Measurements from ENCODE around the gene AGTPBP1.

DNA sequence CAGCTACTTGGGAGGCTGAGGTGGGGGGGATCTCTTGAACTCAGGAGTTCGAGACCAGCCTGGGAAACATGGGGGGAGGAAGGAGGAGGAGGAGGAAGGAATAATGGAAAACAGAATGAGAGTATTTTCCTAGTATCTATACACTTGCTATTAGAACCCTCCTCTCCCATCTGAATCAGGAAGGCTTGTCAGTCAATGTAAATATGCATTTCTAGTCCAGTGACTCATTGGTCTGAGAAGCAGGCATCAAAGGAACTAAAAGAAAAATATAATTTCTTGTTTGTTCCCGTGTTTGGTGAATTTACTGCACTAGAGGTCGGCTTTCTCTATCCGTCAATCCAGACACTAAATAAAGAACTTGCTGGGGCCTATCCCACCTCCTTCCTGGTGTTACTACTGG is 88.6 kb downstream of the AGTPBP1 start:
- no peak for TF ChIP-seq EZH2 (IDR thresholded peaks at IDR 0.05; ENCODE audit: borderline replicate concordance, low read depth, low read length, severe bottlenecking)
- TF ChIP-seq, protein P1, sequence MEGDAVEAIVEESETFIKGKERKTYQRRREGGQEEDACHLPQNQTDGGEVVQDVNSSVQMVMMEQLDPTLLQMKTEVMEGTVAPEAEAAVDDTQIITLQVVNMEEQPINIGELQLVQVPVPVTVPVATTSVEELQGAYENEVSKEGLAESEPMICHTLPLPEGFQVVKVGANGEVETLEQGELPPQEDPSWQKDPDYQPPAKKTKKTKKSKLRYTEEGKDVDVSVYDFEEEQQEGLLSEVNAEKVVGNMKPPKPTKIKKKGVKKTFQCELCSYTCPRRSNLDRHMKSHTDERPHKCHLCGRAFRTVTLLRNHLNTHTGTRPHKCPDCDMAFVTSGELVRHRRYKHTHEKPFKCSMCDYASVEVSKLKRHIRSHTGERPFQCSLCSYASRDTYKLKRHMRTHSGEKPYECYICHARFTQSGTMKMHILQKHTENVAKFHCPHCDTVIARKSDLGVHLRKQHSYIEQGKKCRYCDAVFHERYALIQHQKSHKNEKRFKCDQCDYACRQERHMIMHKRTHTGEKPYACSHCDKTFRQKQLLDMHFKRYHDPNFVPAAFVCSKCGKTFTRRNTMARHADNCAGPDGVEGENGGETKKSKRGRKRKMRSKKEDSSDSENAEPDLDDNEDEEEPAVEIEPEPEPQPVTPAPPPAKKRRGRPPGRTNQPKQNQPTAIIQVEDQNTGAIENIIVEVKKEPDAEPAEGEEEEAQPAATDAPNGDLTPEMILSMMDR (IDR thresholded peaks at IDR 0.05; ENCODE audit: borderline replicate concordance, extremely low read depth, low read length, poor library complexity, severe bottlenecking): no peak

Measured in DND-41 (cell line).